ENCODE measurements around the gene BBS12.

The BBS12 gene

DNA sequence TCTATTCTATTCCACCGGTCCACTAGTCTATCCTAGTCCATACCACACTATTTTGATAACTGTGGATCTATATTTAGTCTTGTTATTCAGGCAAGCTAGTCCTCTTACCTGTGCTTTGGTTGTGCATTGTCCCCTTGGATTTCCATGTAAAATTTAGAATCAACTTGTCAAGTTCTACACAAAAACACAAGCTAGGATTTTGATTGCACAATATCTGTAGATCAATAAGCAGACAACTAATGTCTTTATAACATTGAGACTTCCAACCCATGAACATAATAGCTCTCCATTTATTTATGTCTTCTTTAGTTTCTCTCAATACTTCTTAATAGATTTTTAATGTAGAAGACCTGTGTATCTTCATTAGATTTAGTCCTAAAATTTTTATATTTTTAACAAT lies 10.2 kb upstream of the BBS12 start:
- H3K4me3 ChIP-seq (ENCODE audit: low read depth, low read length): no peak overlapping the region
- in situ Hi-C loops (cut with HindIII; ENCODE audit: low sequenced_read_pairs): no loop called here
- no peak for DNase-seq (ENCODE audit: low read depth)
- TF ChIP-seq, protein P1, sequence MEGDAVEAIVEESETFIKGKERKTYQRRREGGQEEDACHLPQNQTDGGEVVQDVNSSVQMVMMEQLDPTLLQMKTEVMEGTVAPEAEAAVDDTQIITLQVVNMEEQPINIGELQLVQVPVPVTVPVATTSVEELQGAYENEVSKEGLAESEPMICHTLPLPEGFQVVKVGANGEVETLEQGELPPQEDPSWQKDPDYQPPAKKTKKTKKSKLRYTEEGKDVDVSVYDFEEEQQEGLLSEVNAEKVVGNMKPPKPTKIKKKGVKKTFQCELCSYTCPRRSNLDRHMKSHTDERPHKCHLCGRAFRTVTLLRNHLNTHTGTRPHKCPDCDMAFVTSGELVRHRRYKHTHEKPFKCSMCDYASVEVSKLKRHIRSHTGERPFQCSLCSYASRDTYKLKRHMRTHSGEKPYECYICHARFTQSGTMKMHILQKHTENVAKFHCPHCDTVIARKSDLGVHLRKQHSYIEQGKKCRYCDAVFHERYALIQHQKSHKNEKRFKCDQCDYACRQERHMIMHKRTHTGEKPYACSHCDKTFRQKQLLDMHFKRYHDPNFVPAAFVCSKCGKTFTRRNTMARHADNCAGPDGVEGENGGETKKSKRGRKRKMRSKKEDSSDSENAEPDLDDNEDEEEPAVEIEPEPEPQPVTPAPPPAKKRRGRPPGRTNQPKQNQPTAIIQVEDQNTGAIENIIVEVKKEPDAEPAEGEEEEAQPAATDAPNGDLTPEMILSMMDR (IDR thresholded peaks at IDR 0.05; ENCODE audit: low read depth, low read length, missing control alignments): no peak

DNA sequence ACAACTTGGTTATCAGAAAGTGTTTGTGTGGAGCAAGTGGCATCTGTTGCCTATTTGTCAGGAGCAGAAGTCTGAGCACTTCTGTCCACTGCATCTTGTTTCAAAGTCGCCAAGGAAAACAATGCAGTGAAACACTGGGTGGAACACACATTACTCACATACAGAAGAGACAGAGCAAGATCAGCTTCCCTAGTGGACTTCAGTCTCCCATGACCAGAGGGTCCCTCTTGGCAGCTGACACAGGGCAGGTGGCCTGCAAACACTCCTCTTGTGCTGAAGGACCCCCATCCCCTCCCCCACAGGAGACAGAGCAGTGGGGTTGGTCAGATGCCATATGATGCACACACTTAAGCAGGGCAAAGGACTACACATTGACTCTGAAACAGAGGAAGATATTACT lies 3.6 kb upstream of the BBS12 start:
- in situ Hi-C loops (cut with HindIII; ENCODE audit: low sequenced_read_pairs): no loop called here
- no peak for DNase-seq (ENCODE audit: low read depth)
- no peak overlapping the region for H3K4me3 ChIP-seq (ENCODE audit: low read depth, low read length)
- TF ChIP-seq, protein P1 (IDR thresholded peaks at IDR 0.05; ENCODE audit: low read depth, low read length, missing control alignments): no peak

DNA sequence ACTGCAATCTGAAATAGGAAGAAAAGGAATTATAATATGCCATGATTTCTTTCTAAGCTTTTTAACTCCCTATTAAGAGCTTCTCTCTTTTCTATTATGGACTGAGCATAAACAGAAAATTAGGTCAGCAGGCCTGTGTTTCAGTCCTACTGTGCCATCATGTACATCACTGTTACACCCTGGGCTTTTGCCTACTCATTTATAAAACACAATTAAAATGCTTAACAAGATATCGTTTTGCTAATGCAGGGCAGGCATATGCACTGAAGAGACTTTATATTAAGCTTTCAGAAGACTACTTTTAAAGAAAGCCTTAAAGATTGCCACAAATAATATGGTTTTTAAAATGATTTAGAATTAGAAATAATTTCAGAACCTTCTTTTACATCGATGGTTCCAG lies 828 bp upstream of the BBS12 start:
- H3K4me3 ChIP-seq (ENCODE audit: low read depth, low read length): no peak overlapping the region
- TF ChIP-seq, protein P1 (IDR thresholded peaks at IDR 0.05; ENCODE audit: low read depth, low read length, missing control alignments): no peak
- no peak for DNase-seq (ENCODE audit: low read depth)
- in situ Hi-C loops (cut with HindIII; ENCODE audit: low sequenced_read_pairs): no loop called here

DNA sequence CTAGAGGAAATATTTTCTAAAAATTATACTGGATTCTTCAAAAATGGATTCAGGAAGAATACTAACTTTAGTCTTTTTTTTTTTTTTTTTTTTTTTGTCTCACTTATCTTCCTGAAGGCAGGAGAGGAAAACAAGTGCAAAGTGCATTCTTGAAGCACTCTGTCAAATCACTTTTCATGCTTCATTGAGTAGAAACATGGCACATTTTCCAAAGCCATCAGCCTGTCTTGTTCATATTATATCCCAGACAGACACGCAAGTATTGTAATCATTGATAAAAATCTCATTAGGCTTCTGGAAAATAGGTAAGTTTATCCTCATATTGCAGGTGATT lies 1.2 kb downstream of the BBS12 start:
- in situ Hi-C loops (cut with HindIII; ENCODE audit: low sequenced_read_pairs): no loop called here
- TF ChIP-seq, protein P1 (IDR thresholded peaks at IDR 0.05; ENCODE audit: low read depth, low read length, missing control alignments): no peak
- no peak for DNase-seq (ENCODE audit: low read depth)
- peak overlapping the region; percentile 68 for H3K4me3 ChIP-seq (ENCODE audit: low read depth, low read length)

DNA sequence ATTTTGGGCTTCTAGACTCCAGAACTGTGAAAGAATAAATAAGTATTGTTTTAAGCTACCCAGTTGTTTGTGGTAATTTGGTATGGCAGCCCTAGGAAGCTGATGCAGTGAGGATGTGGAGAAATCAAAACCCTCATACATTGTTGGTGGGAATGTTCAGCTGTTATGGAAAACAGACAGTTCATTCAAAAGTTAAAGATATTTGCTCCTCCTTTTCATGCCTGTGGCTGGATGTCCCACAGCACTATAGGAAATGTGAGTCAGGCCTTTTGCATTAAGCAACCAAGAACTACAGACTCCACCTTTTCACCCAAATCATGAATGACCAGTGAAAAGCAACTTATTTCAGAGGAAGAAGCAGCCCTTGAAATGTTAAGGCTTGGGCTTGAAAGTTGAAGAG lies 6.7 kb downstream of the BBS12 start:
- TF ChIP-seq, protein P1 (IDR thresholded peaks at IDR 0.05; ENCODE audit: low read depth, low read length, missing control alignments): no peak
- H3K4me3 ChIP-seq (ENCODE audit: low read depth, low read length): no peak overlapping the region
- DNase-seq (ENCODE audit: low read depth): peak; percentile 48
- in situ Hi-C loops (cut with HindIII; ENCODE audit: low sequenced_read_pairs): no loop called here

DNA sequence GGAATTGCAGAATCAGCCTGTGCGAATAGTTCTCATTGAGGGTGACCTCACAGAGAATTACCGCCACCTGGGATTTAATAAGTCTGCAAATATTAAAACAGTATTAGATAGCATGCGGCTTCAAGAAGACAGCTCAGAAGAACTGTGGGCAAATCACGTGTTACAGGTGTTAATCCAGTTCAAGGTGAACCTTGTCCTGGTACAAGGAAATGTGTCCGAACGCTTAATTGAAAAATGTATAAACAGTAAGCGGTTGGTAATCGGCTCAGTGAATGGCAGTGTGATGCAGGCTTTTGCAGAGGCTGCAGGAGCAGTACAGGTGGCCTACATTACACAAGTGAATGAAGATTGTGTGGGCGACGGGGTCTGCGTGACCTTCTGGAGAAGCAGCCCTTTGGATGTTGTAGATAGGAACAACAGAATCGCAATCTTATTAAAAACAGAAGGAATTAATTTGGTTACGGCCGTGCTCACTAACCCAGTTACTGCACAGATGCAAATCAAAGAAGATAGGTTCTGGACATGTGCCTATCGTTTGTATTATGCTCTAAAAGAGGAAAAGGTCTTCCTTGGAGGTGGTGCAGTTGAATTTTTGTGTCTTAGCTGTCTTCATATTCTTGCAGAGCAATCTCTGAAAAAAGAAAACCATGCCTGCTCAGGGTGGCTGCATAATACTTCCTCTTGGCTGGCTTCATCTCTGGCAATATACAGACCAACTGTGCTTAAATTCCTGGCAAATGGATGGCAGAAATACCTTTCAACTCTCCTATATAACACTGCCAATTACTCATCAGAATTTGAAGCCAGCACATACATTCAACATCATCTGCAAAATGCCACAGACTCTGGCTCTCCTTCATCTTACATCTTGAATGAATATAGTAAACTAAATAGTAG lies 10.7 kb downstream of the BBS12 start:
- no peak overlapping the region for H3K4me3 ChIP-seq (ENCODE audit: low read depth, low read length)
- TF ChIP-seq, protein P1 (IDR thresholded peaks at IDR 0.05; ENCODE audit: low read depth, low read length, missing control alignments): no peak
- in situ Hi-C loops (cut with HindIII; ENCODE audit: low sequenced_read_pairs): no loop called here
- no peak for DNase-seq (ENCODE audit: low read depth)

All from astrocyte of the cerebellum (primary cell).